ENCODE results near the gene CFAP53.

- TF ChIP-seq ZNF274 (IDR thresholded peaks at IDR 0.05; ENCODE audit: low read depth, low read length), result no peak
- TF ChIP-seq SUZ12 (IDR thresholded peaks at IDR 0.05; ENCODE audit: extremely low read depth, insufficient read depth, insufficient read length), result no peak
Measured at GRCh38 chr18:50280707-50281294, 14.5 kb upstream of the CFAP53 start.

Data from NT2/D1 (cell line).